C4-2B (cell line): Measurements from ENCODE around the gene PAK3.

Experiments
- H3K27ac ChIP-seq: fragments of 450-650 bp; 2 replicates; pipeline ENCODE4 v1.5.1; 2017
- ZFX ChIP-seq: fragments of 450-650 bp; IDR thresholded peaks from 2 replicates; pipeline ENCODE4 v1.6.1; 2017
- TF ChIP-seq, protein P1 (sequence below): fragments of 450-650 bp; conservative IDR thresholded peaks from 2 replicates; pipeline ENCODE4 v1.5.1; 2017; ENCODE audit warnings: mild to moderate bottlenecking

The PAK3 gene

GRCh38 chrX:111090458-111090857 lies 5.5 kb upstream of the PAK3 start:
- TF ChIP-seq, protein P1, sequence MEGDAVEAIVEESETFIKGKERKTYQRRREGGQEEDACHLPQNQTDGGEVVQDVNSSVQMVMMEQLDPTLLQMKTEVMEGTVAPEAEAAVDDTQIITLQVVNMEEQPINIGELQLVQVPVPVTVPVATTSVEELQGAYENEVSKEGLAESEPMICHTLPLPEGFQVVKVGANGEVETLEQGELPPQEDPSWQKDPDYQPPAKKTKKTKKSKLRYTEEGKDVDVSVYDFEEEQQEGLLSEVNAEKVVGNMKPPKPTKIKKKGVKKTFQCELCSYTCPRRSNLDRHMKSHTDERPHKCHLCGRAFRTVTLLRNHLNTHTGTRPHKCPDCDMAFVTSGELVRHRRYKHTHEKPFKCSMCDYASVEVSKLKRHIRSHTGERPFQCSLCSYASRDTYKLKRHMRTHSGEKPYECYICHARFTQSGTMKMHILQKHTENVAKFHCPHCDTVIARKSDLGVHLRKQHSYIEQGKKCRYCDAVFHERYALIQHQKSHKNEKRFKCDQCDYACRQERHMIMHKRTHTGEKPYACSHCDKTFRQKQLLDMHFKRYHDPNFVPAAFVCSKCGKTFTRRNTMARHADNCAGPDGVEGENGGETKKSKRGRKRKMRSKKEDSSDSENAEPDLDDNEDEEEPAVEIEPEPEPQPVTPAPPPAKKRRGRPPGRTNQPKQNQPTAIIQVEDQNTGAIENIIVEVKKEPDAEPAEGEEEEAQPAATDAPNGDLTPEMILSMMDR = no peak
- TF ChIP-seq ZFX = no peak
- no peak overlapping the region for H3K27ac ChIP-seq

DNA sequence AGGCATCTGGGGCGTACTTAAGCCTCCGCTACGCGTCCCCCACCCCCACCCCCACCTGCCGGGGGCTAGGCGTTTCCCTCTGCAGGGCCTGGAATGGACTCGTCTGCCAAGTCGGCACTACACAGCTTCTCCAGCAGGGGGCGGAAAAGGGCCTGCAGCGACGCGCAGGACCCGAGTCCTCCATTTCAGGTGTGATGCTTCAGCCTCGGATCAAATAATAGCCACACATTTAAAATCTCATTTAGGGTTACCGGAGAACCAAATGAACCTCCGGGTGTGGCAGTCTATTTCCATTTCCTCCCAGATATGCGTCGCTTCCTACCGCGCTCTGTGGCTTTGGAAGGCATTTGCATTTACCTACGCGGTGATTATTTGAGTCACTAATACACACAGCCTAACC lies 2.9 kb downstream of the PAK3 start:
- TF ChIP-seq, protein P1 = peak; percentile 83
- TF ChIP-seq ZFX = no peak

GRCh38 chrX:111100191-111100590 lies 4.2 kb downstream of the PAK3 start:
- H3K27ac ChIP-seq = no peak overlapping the region
- TF ChIP-seq, protein P1 = peak; percentile 58
- no peak for TF ChIP-seq ZFX

More for the DNA sequence above, 2.9 kb downstream of the PAK3 start:
- H3K27ac ChIP-seq = no peak overlapping the region

GRCh38 chrX:111101580-111101979 lies 5.6 kb downstream of the PAK3 start:
- TF ChIP-seq, protein P1 = no peak
- TF ChIP-seq ZFX = no peak
- H3K27ac ChIP-seq = no peak overlapping the region

- TF ChIP-seq ZFX = no peak
- TF ChIP-seq, protein P1 = no peak
Measured at GRCh38 chrX:111102636-111103035, 6.6 kb downstream of the PAK3 start.

GRCh38 chrX:111103246-111103645 lies 7.3 kb downstream of the PAK3 start:
- TF ChIP-seq, protein P1 = no peak
- no peak overlapping the region for H3K27ac ChIP-seq

More at GRCh38 chrX:111102636-111103035, 6.6 kb downstream of the PAK3 start:
- no peak overlapping the region for H3K27ac ChIP-seq

DNA sequence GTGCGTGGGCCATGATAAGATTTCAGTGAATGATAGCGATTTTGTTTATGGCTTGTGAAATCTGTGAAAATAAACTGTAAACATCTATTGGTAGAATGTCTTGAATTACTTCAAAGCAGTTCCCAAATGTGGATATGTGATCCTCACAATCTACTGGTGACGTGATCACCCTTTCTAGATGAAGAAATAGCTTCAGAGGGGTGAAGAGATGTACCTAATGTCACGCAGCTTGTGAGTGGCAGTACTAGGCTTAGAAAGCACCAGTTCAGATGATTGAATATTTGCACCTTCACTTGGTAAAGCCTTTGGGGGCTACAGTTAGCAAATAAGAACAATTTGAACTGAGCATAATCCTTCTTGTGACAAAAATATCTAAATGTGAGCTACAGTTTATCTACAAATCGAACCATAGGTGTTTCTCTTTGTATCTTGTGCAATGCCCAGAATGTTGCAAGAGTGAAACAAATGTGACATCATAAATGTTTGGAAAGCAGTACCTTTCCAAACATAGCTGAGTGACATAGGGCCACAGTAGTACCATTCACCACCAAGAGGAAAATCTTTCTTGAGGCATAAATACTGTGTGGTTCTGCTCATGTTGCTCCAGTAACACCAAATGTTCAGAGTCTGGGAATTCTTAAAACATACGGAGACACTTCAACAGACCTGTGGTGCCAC lies 14.2 kb downstream of the PAK3 start:
- TF ChIP-seq ZFX = no peak
- TF ChIP-seq, protein P1 = no peak
- no peak overlapping the region for H3K27ac ChIP-seq
